ENCODE measurements around the gene ADAM15. TPM values are rescaled to one million over a fixed set of nuclear protein-coding genes. Genes with fewer than 3 reads are reported as not detected.

ADAM15 gene
- total and polyA plus RNA-seq, 2 donors (not counting 1 experiment from before 2014, with no cell fraction given) = 14.6 to 28.4 TPM

- Histone ChIP-seq H4K20me1 (ENCODE audit: control insufficient read depth, insufficient read depth, low read length, poor library complexity, severe bottlenecking) (peaks cover 15% of the 10 kb centered on the region), H2AFZ (ENCODE audit: insufficient read depth, low read depth, low read length, poor library complexity, severe bottlenecking) (no peak overlapping the region), H3K27ac (ENCODE audit: low read length in 2 of 2) (no peak overlapping the region), H3K79me2 (ENCODE audit: control insufficient read depth, insufficient read depth, low read length) (peaks cover 11% of the 10 kb centered on the region), H3K4me2 (replicated peaks; ENCODE audit: low read depth, low read length, poor library complexity, severe bottlenecking) (no peak overlapping the region), H3K4me1 (ENCODE audit: control insufficient read depth in 2 of 2, insufficient read depth in 2 of 2, low read length in 2 of 2) (peaks cover 17 to 25% of the 10 kb centered on the region in 2 donors), H3K9ac (ENCODE audit: low read length) (no peak overlapping the region), H3K36me3 (replicated peaks in 1 of 2; ENCODE audit: control extremely low read depth in 1 of 2, control insufficient read depth in 1 of 2, extremely low read depth in 1 of 2, insufficient read depth in 2 of 2, low read length in 1 of 2) (peaks cover 0 to 3% of the 10 kb centered on the region in 2 experiments), H3K9me3 (ENCODE audit: control extremely low read depth in 1 of 3, control insufficient read depth in 2 of 3, insufficient read depth in 1 of 3, low read length in 2 of 3) (no peaks in the 10 kb centered on the region), H3K4me3 (ENCODE audit: control extremely low read depth in 1 of 5, extremely low read depth in 1 of 5, insufficient read depth in 1 of 5, low read depth in 2 of 5, low read length in 4 of 5) (no peak overlapping the region), H3K27me3 (replicated peaks in 1 of 4; ENCODE audit: control extremely low read depth in 1 of 4, control insufficient read depth in 3 of 4, insufficient read depth in 4 of 4, low read length in 3 of 4) (peaks cover 0 to 3% (median 0%) of the 10 kb centered on the region in 4 experiments)
- no peaks in the 10 kb centered on the region for H3K9me3 Mint-ChIP-seq (ENCODE audit: insufficient read depth)
- ChIA-PET POLR2A (interaction anchor here (1.6 kb wide), 1 partner anchor 27 kb away, joined by 7 read pairs; no protein-coding TSS in a partner anchor), CTCF (interaction anchor here (0.5 to 20.2 kb wide), 8 partner anchors 10 to 191 kb away, joined by 3 to 370 read pairs (median 3); partner anchors contain the start of genes ADAM15 and PMVK)
- no peak for DNase-seq
- no peak for ATAC-seq (ENCODE audit: low read depth)
- TF ChIP-seq, protein P1, sequence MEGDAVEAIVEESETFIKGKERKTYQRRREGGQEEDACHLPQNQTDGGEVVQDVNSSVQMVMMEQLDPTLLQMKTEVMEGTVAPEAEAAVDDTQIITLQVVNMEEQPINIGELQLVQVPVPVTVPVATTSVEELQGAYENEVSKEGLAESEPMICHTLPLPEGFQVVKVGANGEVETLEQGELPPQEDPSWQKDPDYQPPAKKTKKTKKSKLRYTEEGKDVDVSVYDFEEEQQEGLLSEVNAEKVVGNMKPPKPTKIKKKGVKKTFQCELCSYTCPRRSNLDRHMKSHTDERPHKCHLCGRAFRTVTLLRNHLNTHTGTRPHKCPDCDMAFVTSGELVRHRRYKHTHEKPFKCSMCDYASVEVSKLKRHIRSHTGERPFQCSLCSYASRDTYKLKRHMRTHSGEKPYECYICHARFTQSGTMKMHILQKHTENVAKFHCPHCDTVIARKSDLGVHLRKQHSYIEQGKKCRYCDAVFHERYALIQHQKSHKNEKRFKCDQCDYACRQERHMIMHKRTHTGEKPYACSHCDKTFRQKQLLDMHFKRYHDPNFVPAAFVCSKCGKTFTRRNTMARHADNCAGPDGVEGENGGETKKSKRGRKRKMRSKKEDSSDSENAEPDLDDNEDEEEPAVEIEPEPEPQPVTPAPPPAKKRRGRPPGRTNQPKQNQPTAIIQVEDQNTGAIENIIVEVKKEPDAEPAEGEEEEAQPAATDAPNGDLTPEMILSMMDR (IDR thresholded peaks at IDR 0.05) = no peak
- TF ChIP-seq EZH2 (IDR thresholded peaks at IDR 0.05; ENCODE audit: borderline replicate concordance, insufficient read depth, low read depth, low read length, poor library complexity, severe bottlenecking) = no peak
- no peak overlapping the region for H3K27ac Mint-ChIP-seq
- intact Hi-C loops (cut with micrococcal nuclease) = no loop called here
- WGBS (ENCODE audit: insufficient coverage) = 97% methylated on average over 13 of the region's 13 CpGs
- H3K4me3 Mint-ChIP-seq = no peak overlapping the region
- no peaks in the 10 kb centered on the region for H3K27me3 Mint-ChIP-seq
- peaks cover 19% of the 10 kb centered on the region for H3K4me1 Mint-ChIP-seq
These were observed 6.7 kb downstream of the ADAM15 start for GRCh38 chr1:155057788-155058211.

GRCh38 chr1:155060736-155061135, 9.6 kb downstream of the ADAM15 start:
- ChIA-PET POLR2A (interaction anchor here (1.1 to 1.3 kb wide), 2 partner anchors 10 to 17 kb away, joined by 3 read pairs; no protein-coding TSS in a partner anchor), CTCF (interaction anchor here (0.6 to 20.2 kb wide), 22 partner anchors 12 to 580 kb away, joined by 3 to 370 read pairs (median 6); partner anchors contain the start of genes ADAM15, KRTCAP2, LENEP and PBXIP1)
- TF ChIP-seq EZH2 (IDR thresholded peaks at IDR 0.05; ENCODE audit: borderline replicate concordance, insufficient read depth, low read depth, low read length, poor library complexity, severe bottlenecking) = no peak
- TF ChIP-seq, protein P1 (IDR thresholded peaks at IDR 0.05) = no peak
- intact Hi-C loops (cut with micrococcal nuclease) = loop anchor here (1.0 to 10.0 kb wide), 7 partner anchors 9 to 1388 kb away; partner anchors contain the start of genes ADAM15, ADAR and ILF2
- peaks cover 30% of the 10 kb centered on the region for H4K20me1 ChIP-seq (ENCODE audit: control insufficient read depth, insufficient read depth, low read length, poor library complexity, severe bottlenecking)
- no peak overlapping the region for H3K27ac ChIP-seq (ENCODE audit: low read length in 2 of 2)
- no peaks in the 10 kb centered on the region for H3K9me3 ChIP-seq (ENCODE audit: control extremely low read depth in 1 of 3, control insufficient read depth in 2 of 3, insufficient read depth in 1 of 3, low read length in 2 of 3)
- Mint-ChIP-seq H3K27me3 (no peaks in the 10 kb centered on the region), H3K4me3 (no peak overlapping the region), H3K27ac (no peak overlapping the region), H3K9me3 (ENCODE audit: insufficient read depth) (no peaks in the 10 kb centered on the region), H3K4me1 (peaks cover 34% of the 10 kb centered on the region)
- H3K9ac ChIP-seq (ENCODE audit: low read length) = no peak overlapping the region
- H3K4me1 ChIP-seq (ENCODE audit: control insufficient read depth in 2 of 2, insufficient read depth in 2 of 2, low read length in 2 of 2) = peaks cover 27 to 37% of the 10 kb centered on the region in 2 donors
- no peak for ATAC-seq (ENCODE audit: low read depth)
- peaks cover 0 to 3% (median 0%) of the 10 kb centered on the region in 4 experiments for H3K27me3 ChIP-seq (replicated peaks in 1 of 4; ENCODE audit: control extremely low read depth in 1 of 4, control insufficient read depth in 3 of 4, insufficient read depth in 4 of 4, low read length in 3 of 4)
- H3K4me3 ChIP-seq (ENCODE audit: control extremely low read depth in 1 of 5, extremely low read depth in 1 of 5, insufficient read depth in 1 of 5, low read depth in 2 of 5, low read length in 4 of 5) = no peak overlapping the region
- no peak overlapping the region for H2AFZ ChIP-seq (ENCODE audit: insufficient read depth, low read depth, low read length, poor library complexity, severe bottlenecking)
- WGBS (ENCODE audit: insufficient coverage) = 96% methylated on average over 8 of the region's 8 CpGs
- H3K4me2 ChIP-seq (replicated peaks; ENCODE audit: low read depth, low read length, poor library complexity, severe bottlenecking) = no peak overlapping the region
- H3K79me2 ChIP-seq (ENCODE audit: control insufficient read depth, insufficient read depth, low read length) = peaks cover 24% of the 10 kb centered on the region
- H3K36me3 ChIP-seq (replicated peaks in 1 of 2; ENCODE audit: control extremely low read depth in 1 of 2, control insufficient read depth in 1 of 2, extremely low read depth in 1 of 2, insufficient read depth in 2 of 2, low read length in 1 of 2) = peaks cover 0 to 3% of the 10 kb centered on the region in 2 experiments
- no peak for DNase-seq
